H1 (cell line): ENCODE results near the gene SEZ6.

ENCODE experiments used
- BRCA1 ChIP-seq: IDR thresholded peaks from 2 replicates; pipeline ENCODE4 v1.6.1; 2012; ENCODE audit warnings: low read depth, low read length, improper control_type of control experiment
- CHD1 ChIP-seq: IDR thresholded peaks from 2 replicates; pipeline ENCODE4 v1.6.1; 2012; ENCODE audit warnings: low read depth, low read length, improper control_type of control experiment
- HDAC2 ChIP-seq, 2 experiments: fragments of 300-600 bp in 1 of 2; sonication (generic) in 1 of 2; IDR thresholded peaks; 2 replicates each; pipeline ENCODE4 v1.6.1; 2011 to 2012; ENCODE audit warnings: low read depth in 2 of 2, low read length in 2 of 2, mild to moderate bottlenecking in 2 of 2, moderate library complexity in 2 of 2, borderline replicate concordance in 1 of 2, inconsistent platforms in 1 of 2
- JUND ChIP-seq: IDR thresholded peaks from 2 replicates; pipeline ENCODE4 v1.6.1; 2011; ENCODE audit warnings: mild to moderate bottlenecking, improper control_type of control experiment, low read length
- POLR2A ChIP-seq, 2 experiments: IDR thresholded peaks; 1 replicate in 1 of 2; 2 replicates in 1 of 2; pipeline ENCODE4 v1.6.1; 2011; ENCODE audit warnings: low read depth in 2 of 2, low read length in 2 of 2, mild to moderate bottlenecking in 2 of 2; ENCODE audit errors: control extremely low read depth in 1 of 2
- POLR2AphosphoS5 ChIP-seq: IDR thresholded peaks from 2 replicates; pipeline ENCODE4 v1.6.1; 2011; ENCODE audit warnings: low read depth, low read length
- RAD21 ChIP-seq, 2 experiments: IDR thresholded peaks in 1 of 2; conservative IDR thresholded peaks in 1 of 2; 2 replicates each; pipeline ENCODE4 v1.6.1; 2011; ENCODE audit warnings: low read depth in 2 of 2, low read length in 2 of 2, improper control_type of control experiment in 1 of 2, inconsistent platforms in 1 of 2, mild to moderate bottlenecking in 1 of 2, moderate library complexity in 1 of 2
- RXRA ChIP-seq: IDR thresholded peaks from 2 replicates; pipeline ENCODE4 v1.6.1; 2011; ENCODE audit warnings: low read depth, mild to moderate bottlenecking, low read length, moderate library complexity; ENCODE audit not compliant: insufficient read depth
- TCF12 ChIP-seq: IDR thresholded peaks from 2 replicates; pipeline ENCODE4 v1.6.1; 2011; ENCODE audit warnings: low read depth, mild to moderate bottlenecking, low read length
- TF ChIP-seq, protein P1 (sequence below), 3 experiments: IDR thresholded peaks; 1 replicate in 2 of 3; 2 replicates in 1 of 3; pipeline versions ENCODE4 v1.5.1 to v1.6.1; 2011; ENCODE audit warnings: low read length in 3 of 3, mild to moderate bottlenecking in 3 of 3, inconsistent platforms in 2 of 3, low read depth in 1 of 3, moderate library complexity in 1 of 3; ENCODE audit not compliant: insufficient read depth in 1 of 3; ENCODE audit errors: control extremely low read depth in 1 of 3
- TF ChIP-seq, protein P2 (sequence below): IDR thresholded peaks from 2 replicates; pipeline ENCODE4 v1.6.1; 2012; ENCODE audit warnings: low read length, inconsistent platforms
- TF ChIP-seq, protein P3 (sequence below): IDR thresholded peaks from 2 replicates; pipeline ENCODE4 v1.6.1; 2011; ENCODE audit warnings: low read length, improper control_type of control experiment

DNA sequence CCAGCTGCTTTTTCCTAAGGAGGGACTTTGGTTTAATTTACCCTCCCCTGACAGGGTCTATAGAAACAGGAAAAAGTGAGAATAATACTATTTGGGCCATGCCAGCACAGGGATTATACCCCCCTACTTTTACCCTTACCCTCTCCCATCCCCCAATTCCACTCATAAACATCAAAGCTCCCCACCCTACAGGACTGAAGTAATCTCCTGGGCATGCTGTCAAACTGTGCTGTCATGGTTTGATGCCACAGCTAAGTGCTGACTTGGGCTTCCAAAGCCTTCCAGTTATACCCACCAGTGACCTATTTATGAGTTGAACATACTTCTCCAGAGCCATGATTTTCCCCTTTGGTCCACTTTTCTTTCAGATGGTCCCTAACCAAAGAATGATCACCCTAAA, 67.3 kb downstream of the SEZ6 start:
- TF ChIP-seq, protein P1, sequence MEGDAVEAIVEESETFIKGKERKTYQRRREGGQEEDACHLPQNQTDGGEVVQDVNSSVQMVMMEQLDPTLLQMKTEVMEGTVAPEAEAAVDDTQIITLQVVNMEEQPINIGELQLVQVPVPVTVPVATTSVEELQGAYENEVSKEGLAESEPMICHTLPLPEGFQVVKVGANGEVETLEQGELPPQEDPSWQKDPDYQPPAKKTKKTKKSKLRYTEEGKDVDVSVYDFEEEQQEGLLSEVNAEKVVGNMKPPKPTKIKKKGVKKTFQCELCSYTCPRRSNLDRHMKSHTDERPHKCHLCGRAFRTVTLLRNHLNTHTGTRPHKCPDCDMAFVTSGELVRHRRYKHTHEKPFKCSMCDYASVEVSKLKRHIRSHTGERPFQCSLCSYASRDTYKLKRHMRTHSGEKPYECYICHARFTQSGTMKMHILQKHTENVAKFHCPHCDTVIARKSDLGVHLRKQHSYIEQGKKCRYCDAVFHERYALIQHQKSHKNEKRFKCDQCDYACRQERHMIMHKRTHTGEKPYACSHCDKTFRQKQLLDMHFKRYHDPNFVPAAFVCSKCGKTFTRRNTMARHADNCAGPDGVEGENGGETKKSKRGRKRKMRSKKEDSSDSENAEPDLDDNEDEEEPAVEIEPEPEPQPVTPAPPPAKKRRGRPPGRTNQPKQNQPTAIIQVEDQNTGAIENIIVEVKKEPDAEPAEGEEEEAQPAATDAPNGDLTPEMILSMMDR (IDR thresholded peaks at IDR 0.05; ENCODE audit: control extremely low read depth in 1 of 3, insufficient read depth in 1 of 3, low read depth in 1 of 3, low read length in 3 of 3): no peak
- no peak for TF ChIP-seq RAD21 (IDR thresholded peaks at IDR 0.05 in 1 of 2, conservative IDR thresholded peaks at IDR 0.05 in 1 of 2; ENCODE audit: low read depth in 2 of 2, low read length in 2 of 2)
- TF ChIP-seq, protein P2, sequence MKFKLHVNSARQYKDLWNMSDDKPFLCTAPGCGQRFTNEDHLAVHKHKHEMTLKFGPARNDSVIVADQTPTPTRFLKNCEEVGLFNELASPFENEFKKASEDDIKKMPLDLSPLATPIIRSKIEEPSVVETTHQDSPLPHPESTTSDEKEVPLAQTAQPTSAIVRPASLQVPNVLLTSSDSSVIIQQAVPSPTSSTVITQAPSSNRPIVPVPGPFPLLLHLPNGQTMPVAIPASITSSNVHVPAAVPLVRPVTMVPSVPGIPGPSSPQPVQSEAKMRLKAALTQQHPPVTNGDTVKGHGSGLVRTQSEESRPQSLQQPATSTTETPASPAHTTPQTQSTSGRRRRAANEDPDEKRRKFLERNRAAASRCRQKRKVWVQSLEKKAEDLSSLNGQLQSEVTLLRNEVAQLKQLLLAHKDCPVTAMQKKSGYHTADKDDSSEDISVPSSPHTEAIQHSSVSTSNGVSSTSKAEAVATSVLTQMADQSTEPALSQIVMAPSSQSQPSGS: no peak
- TF ChIP-seq RXRA: no peak
- TF ChIP-seq TCF12: no peak
- no peak for TF ChIP-seq BRCA1
- TF ChIP-seq, protein P3, sequence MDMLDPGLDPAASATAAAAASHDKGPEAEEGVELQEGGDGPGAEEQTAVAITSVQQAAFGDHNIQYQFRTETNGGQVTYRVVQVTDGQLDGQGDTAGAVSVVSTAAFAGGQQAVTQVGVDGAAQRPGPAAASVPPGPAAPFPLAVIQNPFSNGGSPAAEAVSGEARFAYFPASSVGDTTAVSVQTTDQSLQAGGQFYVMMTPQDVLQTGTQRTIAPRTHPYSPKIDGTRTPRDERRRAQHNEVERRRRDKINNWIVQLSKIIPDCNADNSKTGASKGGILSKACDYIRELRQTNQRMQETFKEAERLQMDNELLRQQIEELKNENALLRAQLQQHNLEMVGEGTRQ: no peak
- no peak for TF ChIP-seq JUND
- no peak for TF ChIP-seq HDAC2 (IDR thresholded peaks at IDR 0.05; ENCODE audit: borderline replicate concordance in 1 of 2, low read depth in 2 of 2, low read length in 2 of 2)
- no peak for TF ChIP-seq POLR2AphosphoS5
- no peak for TF ChIP-seq POLR2A (IDR thresholded peaks at IDR 0.05; ENCODE audit: control extremely low read depth in 1 of 2, low read depth in 2 of 2, low read length in 2 of 2)
- no peak for TF ChIP-seq CHD1
